HG03432 (cell line): ENCODE results near the gene DOCK11.
A peak's percentile ranks its signal among the peaks of the same experiment; 100 is the strongest.

ENCODE experiments used
- ATAC-seq: cut with Tn5 transposase; IDR thresholded peaks from one replicate; pipeline ENCODE4 v1.9.1; 2021; ENCODE audit warnings: mild to moderate bottlenecking, moderate library complexity; ENCODE audit not compliant: unreplicated experiment

Gene DOCK11

DNA sequence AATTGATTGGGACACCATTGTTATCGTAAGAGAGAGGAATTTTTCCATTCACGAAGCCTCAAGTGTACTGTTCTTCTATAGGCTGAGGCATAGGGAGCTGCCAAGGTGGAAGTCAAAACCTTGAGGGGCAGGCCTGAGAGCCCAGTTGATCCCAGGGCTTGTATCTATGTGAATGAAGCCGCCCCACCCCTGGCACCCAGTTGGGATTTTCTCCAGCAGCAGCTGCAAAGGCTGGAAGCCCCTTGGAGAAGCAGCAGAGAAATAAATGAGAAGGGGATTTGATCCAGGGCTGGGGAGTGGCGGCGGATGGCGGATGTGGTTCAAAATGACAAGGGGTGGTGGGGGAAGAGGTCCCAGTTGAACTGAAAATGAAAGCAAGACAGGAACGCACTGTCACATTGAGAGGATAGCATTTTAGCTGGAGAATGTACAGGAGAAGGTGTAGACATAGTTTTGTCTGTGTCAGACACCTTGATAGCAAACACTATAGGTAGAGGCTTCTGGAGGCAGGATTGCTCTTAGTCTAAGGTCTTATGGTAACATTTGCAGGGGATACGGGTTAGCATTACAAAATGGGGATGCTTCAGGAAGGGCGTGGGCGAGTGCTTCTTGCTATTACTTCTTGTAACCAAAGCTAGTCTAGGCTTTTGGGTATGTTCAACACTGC, 32.6 kb downstream of the DOCK11 start:
- ATAC-seq = peak; percentile 73

DNA sequence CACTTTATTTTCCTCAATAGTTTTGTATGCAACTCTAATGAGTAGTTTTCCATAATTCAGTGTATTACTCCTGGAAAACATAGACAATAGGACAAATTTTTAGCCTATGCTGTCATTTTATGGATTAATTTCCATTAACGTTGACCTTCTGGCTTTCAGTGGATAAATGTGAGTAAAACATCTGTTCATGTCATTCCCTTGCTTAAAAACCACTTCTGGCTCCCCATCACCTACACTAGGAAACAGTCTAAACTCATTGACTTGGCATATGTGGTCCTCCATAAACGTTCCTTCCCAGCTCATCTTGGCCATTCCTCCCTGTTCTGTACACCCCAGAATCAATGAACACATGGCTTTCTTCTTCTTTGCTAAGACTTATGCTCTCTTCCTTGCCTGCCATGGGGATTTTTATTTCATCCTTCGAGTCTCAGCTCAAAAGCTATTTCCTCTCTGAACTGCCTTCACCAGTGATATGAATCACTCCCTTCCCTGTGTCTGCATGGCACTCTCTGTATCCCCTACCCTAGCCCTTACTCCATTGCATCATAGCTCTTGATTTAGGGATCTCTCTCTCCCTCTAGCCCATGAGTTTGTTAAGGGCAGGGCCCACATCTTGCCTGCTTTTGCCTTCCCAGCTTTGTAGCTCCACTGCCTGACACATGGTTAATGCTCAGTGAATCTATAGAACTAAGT, 34.8 kb downstream of the DOCK11 start:
- no peak for ATAC-seq

GRCh38 chrX:118534716-118535493, 39.3 kb downstream of the DOCK11 start:
- ATAC-seq = no peak

DNA sequence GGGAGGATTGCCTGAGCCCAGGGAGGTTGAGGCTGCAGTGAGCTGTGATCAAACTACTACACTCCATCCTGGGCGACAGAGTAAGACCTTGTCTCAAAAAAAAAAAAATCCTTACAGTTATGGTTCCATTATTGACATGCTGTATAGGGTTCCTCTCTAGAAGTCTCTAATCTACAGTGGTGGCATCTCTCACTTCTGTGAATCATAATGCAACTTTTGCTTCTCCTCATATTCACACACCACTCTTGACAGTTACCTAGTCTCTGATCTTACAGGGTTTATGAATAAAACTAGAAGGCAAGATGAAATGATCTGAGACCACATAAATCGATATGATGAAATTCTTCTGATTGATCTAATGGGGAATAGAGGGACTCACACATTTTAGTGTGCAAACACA, 40.6 kb downstream of the DOCK11 start:
- ATAC-seq = peak; percentile 75

- ATAC-seq = peak; percentile 77
Observed at GRCh38 chrX:118536687-118537461, 41.3 kb downstream of the DOCK11 start.

DNA sequence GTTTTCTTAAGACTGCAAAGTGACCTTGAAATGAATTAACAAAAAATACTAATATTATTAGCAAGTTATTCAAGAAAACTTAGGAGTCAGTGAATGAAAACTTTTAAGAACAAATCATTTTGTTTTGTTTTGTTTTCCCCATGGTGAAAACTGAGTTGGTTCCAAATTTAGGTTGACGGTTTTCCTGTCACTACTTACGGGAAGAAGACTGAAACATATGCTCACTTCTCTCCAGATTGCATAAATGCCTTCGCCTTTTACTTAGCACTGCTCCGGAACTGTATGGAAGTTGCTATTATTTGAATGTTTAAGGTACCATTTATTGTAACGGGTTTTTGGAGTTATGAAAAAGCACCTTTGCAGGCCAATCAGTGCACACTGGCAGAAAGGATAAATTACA, 42.8 kb downstream of the DOCK11 start:
- ATAC-seq = no peak

GRCh38 chrX:118540342-118540741, 44.7 kb downstream of the DOCK11 start:
- no peak for ATAC-seq

DNA sequence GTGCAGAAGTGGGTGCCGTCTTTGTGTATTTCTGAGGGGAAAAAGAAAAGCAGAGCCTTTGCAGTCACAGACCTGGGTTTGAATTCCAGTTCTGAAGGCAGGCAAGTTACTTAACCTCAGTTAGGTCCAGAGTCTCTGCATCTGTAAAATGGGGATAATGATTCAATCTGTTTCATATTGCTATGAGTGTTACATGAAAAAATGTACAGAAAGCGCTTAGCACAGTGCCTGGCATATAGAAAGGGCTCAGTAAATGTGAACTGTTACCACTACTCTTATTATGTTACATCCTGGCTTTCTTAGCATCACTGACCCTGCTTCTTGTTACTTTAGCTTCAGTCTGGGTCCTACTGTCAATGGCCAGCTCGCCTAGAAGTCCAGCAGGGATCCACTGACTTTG, 45.9 kb downstream of the DOCK11 start:
- no peak for ATAC-seq

DNA sequence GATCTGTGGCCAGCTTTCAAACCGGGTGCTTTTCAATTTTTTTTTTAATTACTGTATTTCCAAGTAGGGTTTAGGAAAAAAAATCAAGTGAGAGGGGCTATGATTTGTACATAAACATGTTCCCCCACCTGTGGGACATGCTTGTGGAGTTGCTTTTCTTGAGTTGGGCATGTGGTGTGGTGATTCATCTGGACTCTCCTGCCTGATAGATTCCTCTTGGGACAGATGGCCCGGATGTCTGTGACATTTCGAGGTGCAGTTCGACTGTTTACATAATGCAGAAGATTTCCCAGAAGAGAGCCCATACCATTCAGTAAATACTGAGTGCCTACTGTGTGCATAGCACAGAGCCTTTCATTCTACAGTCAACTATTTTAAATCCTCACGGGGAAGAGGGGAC, 49.9 kb downstream of the DOCK11 start:
- no peak for ATAC-seq

DNA sequence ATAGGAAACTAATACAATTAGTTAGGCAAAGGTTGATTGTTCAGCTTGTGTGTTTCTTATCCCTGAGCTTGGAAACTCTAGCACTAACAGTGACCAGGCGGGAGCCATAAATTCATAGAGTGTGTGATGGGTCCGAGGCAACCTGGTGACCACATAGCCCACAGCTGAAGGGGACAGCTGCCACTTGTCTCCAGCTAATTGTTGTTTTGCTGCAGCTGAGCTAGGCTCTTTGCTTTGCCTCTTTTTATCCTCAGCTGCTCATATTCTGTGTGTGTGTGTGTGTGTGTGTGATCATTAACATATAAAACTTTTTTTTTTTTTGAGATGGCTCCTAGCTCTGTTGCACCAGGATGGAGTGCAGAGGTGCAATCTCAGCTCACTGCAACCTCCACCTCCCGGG, 53.2 kb downstream of the DOCK11 start:
- no peak for ATAC-seq

- ATAC-seq = no peak
Observed at GRCh38 chrX:118550792-118551191, 55.2 kb downstream of the DOCK11 start.

DNA sequence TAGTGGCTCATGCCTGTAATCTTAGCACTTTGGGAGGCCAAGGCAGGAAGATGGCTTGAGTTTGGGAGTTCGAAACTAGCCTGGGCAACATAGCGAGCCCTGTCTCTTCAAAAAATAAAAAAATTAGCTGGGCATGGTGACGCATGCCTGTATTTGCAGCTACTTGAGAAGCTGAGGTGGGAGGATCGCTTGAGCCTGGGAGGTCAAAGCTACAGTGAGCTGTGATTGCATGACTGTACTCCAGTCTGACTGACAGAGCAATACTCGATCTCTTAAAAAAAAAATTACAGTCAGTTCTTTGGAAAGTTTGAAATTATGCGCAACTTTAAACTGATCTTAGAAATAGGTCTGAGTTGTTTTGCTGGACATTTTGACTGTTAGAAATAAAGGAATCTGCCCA, 55.8 kb downstream of the DOCK11 start:
- no peak for ATAC-seq

GRCh38 chrX:118552121-118552900, 56.7 kb downstream of the DOCK11 start:
- no peak for ATAC-seq

DNA sequence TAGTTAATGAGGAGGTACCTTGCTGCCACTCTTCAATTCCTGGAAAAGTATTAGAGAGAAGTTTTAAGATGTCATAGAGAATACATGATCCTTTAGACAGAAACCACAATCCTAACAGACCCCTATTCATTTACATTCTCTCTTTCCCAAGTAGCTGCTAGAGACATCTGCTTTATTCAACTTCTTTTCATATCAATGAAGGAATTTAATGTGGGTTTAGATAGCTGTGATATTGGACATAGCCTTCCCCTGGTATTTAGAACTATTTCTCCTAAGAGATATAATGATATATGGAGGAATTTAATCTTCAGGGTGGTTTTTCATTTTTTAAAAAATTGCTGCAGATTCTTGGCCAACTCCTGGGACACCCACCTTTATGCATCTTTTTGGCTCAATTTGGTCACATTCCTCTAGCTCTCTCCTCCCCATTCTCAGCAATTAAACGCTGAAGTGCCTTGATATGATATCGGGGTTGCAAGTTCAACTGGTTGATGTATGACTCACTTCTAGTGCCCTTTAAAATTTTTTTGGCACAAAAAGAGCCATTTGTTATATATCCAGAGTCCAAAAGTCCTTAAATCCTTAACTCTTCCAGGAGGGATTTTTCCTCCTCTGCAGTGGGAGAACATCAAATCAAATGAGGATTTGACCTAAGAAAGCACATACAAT, 57.6 kb downstream of the DOCK11 start:
- no peak for ATAC-seq

- ATAC-seq = no peak
Observed at GRCh38 chrX:118554511-118554910, 58.9 kb downstream of the DOCK11 start.

GRCh38 chrX:118558926-118559325, 63.3 kb downstream of the DOCK11 start:
- no peak for ATAC-seq

GRCh38 chrX:118560489-118560888, 64.9 kb downstream of the DOCK11 start:
- no peak for ATAC-seq

DNA sequence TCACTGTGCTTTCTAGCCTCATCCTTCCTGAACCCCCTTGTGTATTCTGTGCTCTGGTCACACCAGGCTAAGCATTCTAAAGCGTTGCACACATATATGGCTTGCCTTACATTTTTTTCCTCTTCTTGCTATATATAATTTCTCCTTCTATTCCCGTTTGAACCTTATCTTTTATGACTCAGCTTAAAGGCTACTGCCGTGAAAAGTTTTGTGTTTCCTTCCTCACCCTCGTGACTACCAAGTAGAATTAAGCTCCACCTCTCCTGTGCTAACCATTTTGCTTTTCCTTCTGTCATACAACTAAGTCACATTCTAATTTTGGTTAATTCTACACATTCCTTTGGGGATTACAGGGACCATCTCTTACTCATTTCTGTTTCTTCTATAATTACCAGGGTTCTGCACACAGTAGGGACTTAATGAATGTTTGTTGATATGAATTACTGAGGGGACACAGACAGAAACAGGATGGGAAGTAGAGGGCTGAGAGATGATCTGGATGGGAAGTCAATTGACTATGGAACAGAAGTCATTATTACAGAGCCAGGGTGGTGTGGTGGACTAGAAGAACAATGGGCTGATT, 67.1 kb downstream of the DOCK11 start:
- ATAC-seq = no peak

- ATAC-seq = no peak
Observed at GRCh38 chrX:118564498-118564897, 68.9 kb downstream of the DOCK11 start.

GRCh38 chrX:118565853-118566252, 70.2 kb downstream of the DOCK11 start:
- no peak for ATAC-seq
